Omental fat pad (tissue), 4 donors: ENCODE results near the gene LONRF2. TPM values are rescaled to one million over a fixed set of nuclear protein-coding genes. Genes with fewer than 3 reads are reported as not detected.

ENCODE experiments used
- ATAC-seq: fragments of 150-250 bp; one replicate; pipeline ENCODE4 v1.9.1; 2016; ENCODE audit warnings: mild to moderate bottlenecking, moderate library complexity; ENCODE audit not compliant: low FRiP score
- DNase-seq: peaks from one replicate; pipeline ENCODE4 v3.0.0-alpha.2; 2019; ENCODE audit warnings: low spot score
- CTCF ChIP-seq, 3 donors: fragments of 450-650 bp; IDR thresholded peaks; one replicate each; pipeline ENCODE4 v1.5.1; 2016 to 2017; ENCODE audit warnings: antibody characterized with exemption in 3 of 3, mild to moderate bottlenecking in 3 of 3, moderate library complexity in 2 of 3
- small RNA-seq: library from RNA; depleted of rRNA; stranded (forward); fragments of <200 nt; gene quantifications from one replicate; pipeline ENCODE3, GENCODE V24; 2016
- total RNA-seq, 4 donors: library from RNA; depleted of rRNA; stranded (reverse); fragments of >200 nt; gene quantifications; one replicate each; pipeline ENCODE4 v1.1.0, GENCODE V29; 2016

Gene LONRF2
- total RNA-seq, 4 donors from 2014 or later: 2.5 to 32.8 (median 9.8) TPM

GRCh38 chr2:100230754-100231153 lies 91.5 kb downstream of the LONRF2 start:
- DNase-seq: no peak

GRCh38 chr2:100228967-100229366 lies 93.3 kb downstream of the LONRF2 start:
- no peak for ATAC-seq
- TF ChIP-seq CTCF (IDR thresholded peaks at IDR 0.05): no peak
- DNase-seq: no peak

More at GRCh38 chr2:100230754-100231153, 91.5 kb downstream of the LONRF2 start:
- no peak for TF ChIP-seq CTCF (IDR thresholded peaks at IDR 0.05)
- no peak for ATAC-seq

- DNase-seq (no peak), ATAC-seq (no peak)
- no peak for TF ChIP-seq CTCF (IDR thresholded peaks at IDR 0.05)
Measured at GRCh38 chr2:100228415-100228814, 93.9 kb downstream of the LONRF2 start.

GRCh38 chr2:100224988-100225710 lies 97.2 kb downstream of the LONRF2 start:
- no peak for TF ChIP-seq CTCF (IDR thresholded peaks at IDR 0.05)
- ATAC-seq (no peak), DNase-seq (no peak)

GRCh38 chr2:100223502-100223901 lies 98.8 kb downstream of the LONRF2 start:
- no peak for DNase-seq
- ATAC-seq: no peak
- TF ChIP-seq CTCF (IDR thresholded peaks at IDR 0.05): no peak

Small RNA genes within 50 kb of the gene (small RNA-seq; reads per million reads assigned to genes)
- gene AC012493.2: not detected

Other genes starting within 250 kb of the LONRF2 start
- gene AFF3, start 179.9 kb downstream of the LONRF2 start, total RNA-seq: 1 to 10 TPM; 1.4 to 6.0 (median 2.7) TPM
- 10 to 100 TPM in 2 of 4 donors, 1 to 10 TPM in 2; 6.9 to 13.2 (median 9.5) TPM for gene CHST10, start 95.2 kb upstream of the LONRF2 start, total RNA-seq
- gene NMS, start 148.0 kb upstream of the LONRF2 start, total RNA-seq: not detected
- gene PDCL3, start 240.5 kb upstream of the LONRF2 start, total RNA-seq: 10 to 100 TPM; 11.3 to 17.4 (median 14.0) TPM